NCI-H460 (cell line): Measurements from ENCODE around the gene PYCR2. TPM values are rescaled to one million over a fixed set of nuclear protein-coding genes. Genes with fewer than 3 reads are reported as not detected.
"Not testable (repeated sequence)": the region's sequence is repeated elsewhere in the genome, so short reads cannot be mapped to it uniquely, and the experiment has no call there.

ENCODE experiments used
- DNase-seq: peaks from one replicate; pipeline ENCODE4 v3.0.0-alpha.2; 2016; ENCODE audit warnings: low read depth; ENCODE audit errors: extremely low read depth
- total RNA-seq: library from RNA; depleted of rRNA; stranded (reverse); fragments of >200 nt; shearing (Covaris generic); gene quantifications from 2 replicates; pipeline ENCODE4 v1.2.3, GENCODE V29; 2014

Gene PYCR2
- total RNA-seq, 1 experiment from 2014 or later = 114 TPM

DNA sequence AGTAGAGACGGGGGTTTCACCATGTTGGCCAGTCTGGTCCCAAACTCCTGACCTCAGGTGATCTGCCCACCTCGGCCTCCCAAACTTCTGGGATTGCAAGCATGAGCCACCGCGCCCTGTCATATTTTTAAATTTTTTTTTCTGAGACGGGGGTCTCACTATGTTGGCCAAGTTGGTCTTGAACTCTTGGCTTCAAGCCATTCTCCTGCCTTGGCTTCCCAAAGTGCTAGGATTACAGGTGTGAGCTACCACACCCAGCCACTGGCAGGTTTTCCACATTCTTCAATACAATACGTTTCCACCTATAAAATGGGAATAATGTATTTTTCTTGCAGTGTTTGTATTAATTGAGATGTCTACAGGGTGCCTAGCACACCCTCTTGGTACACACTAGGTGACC, 31.7 kb downstream of the PYCR2 start:
- no peak for DNase-seq

DNA sequence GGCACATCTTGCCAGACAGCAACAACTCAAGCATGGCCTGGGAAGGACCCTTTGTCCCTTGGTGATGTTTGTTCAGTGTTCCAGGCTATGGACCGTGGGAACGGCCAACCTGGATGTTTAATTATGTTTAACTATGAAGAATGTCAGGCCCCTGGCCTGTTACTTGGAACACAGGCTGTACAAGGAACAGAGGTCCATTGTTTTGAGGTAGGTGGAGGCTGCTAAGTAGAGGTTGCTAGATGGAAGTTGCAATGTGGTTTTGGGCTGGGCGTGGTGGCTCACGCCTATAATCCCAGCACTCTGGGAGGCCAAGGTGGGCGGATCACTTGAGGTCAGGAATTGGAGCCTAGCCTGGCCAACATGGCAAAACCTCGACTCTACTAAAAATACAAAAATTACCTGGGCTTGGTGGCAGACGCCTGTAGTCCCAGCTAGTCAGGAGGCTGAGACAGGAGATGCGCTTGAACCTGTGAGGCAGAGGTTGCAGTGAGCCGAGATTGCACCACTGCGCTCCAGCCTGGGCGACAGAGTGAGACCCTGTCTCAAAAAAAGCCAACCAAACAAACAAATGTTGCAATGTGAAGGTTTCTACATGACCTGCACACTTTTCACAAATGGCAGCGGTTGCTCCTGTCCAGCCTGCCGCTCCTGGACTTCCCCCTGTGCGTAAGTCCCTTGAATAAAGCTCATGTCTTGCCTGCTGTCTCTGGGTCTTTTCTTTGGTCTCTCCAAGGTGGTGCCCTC, 32.6 kb downstream of the PYCR2 start:
- DNase-seq = no peak

DNA sequence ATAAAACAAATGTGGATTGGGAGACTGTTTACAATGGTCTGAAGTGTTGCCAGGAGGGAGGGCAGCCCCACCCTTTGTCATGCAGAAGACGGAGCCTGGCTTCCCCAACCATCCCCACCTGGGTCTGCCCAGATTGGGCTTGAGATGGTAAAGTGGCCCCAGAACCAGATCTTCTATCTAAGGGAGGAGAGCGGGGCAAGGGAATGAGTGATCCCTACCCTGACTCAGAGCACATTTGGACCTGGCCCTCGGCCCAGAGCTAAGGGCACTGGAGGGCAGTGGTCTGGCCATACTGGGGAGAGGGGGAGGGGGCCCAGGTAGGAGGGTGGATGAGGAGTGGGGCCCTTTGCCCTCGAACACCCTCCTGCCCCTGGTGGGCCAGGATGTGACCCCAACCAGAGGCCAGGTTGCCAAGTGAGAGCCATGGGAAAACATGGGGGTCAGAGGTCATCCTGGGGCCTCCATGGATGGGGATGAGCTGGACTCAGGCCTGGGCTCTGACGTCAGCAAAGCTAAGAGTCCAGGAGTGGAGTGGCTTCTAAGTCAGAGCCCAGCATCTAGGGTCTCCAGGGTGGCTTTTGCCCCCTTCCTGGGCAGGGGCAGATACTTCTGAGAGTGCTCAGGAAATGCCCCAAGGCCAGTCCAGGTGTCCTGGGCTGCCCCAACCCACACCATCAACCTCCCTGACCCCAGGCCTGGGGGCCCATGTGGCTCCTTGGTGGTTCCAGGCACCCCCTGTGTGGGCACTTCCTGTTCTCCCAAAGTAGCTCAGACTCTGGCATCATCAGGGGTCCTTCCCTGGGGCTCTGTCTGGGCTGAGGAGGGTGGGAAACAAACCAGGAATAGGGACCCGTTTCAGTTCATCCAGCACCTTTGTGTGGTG, 33.5 kb downstream of the PYCR2 start:
- DNase-seq = no peak

DNA sequence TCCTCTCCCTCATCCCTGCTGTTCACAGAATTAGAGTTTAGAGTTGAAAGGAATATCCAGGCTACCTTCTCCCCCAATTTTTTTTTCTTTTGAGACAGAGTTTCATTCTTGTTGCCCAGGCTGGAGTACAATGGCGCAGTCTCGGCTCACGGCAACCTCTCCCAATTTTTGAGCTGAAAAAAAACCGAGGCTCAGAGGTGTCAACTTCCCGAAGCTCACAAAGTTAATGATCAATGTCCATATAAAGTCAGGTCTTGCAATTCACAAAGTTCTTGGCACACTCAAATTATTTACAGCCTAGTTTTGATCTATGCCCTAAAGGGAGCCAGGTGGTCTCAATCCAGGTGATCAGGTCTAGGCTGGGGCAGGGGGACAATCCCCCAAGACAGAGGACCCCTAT, 34.3 kb downstream of the PYCR2 start:
- DNase-seq = no peak

DNA sequence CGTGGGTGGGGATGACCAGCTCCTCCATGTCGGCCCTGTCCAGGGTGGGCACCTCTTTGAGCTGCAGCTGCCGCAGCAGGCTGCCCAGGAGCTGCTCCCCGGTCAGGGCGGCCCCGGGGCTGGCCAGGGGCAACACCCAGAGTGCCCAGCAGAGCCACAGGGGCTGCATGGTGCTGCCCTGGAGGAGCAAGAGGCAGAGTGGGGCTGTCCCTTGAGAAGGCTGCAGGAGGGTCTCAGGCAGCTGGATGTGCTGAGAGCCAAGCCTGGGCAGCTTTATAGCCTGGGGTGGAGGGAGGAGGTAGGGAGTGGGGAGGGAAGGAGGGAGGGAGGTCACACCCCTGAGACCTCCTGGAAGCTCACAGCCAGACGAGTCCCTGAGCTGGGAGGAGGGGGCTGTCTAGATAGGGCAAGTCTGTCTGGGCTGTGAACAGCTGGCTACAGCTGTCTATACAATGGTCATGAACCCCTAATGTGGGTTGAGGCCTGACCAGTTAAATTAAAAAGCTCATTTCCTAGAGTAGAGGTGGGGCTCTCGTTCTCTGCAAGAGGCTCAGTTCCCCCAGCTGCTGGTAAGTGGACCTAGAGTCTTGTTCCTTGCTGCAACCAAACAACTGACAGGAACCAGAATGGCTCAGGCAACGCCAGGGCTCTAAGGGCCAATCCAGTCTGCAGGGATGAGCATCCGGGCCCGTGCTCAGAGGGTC, 35.0 kb downstream of the PYCR2 start, which contains the start of gene LEFTY1:
TSS of gene LEFTY1 (minus strand) at position 249 of the 704 bp plus-strand sequence. CDS start at position 169, 80 bp downstream.
- no peak for DNase-seq

DNA sequence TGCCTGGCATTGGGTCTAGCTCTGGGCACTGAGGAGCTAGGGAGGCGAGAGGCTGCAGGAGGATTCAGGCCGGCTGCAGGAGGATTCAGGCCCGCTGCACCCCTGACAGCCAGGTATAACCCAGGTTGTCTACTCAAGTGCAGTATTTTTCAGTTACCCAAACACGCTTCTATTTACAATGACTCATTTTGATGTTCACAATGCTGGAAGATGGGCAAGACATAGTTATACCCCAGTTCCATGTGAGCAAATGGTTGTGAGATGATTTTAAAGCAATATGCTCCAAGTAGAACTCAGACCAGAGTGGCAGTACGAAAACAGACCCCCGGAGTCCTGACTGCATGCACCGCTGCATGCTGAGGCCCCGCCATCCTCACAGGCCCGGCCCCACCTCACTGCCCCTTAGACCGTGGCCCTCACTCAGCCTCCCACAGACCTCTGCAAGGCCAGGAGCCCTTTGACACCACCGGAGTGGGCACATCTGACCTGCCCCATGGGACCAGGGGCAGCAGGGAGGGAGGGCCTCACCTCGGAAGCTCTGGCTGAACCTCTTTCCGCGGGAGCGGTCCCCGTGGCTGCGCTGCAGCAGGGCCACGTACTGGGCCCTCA, 35.7 kb downstream of the PYCR2 start:
- DNase-seq = no peak

DNA sequence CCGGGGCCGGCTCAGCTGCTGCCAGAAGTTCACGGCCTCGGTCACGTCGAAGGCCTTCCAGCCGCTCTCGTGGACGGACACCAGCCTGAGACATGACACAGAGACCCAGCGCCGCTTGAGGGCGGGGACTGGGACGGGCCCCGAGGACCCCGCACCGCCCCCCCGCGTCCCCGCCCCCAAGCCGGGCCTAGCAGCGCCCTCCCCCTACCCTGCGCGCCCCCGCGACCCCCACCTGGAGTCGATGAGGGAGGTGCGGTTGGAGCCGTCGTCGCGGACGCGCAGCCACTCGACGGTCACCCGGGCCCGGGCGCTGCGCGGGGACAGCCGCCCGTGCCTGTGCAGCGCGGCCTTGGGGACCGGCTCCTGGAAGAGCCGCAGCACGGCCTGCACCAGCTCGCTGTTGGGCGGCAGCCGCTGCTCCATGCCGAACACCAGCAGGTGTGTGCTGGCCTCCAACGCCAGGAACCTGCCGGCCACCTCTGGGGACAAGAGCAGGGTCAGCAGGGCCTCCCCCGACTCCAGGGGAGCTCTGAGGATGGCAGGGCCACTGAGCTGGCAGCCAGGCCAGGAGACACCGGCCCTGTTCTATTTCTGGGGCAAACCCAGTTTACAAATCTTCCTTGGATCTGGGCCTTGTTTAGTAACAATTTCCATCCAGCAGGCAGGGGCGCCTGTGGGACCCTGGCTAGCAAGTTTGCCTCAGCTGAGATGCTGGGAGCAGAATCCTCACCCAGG, 36.3 kb downstream of the PYCR2 start:
- not testable (repeated sequence) for DNase-seq

DNA sequence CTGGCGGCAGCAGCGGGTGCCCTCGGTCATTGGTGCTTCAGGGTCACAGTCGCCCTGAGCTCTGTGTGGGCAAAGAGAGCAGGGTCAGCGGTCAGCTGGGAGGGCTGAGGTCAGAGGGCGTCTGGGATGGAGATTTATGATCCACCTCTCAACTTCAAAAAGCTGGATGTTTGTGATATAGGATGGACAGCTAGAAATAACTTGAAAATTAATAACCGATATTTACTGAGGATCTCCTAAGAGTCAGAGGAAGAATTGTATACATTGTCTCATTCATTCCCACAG, 37.1 kb downstream of the PYCR2 start:
- DNase-seq = no peak

DNA sequence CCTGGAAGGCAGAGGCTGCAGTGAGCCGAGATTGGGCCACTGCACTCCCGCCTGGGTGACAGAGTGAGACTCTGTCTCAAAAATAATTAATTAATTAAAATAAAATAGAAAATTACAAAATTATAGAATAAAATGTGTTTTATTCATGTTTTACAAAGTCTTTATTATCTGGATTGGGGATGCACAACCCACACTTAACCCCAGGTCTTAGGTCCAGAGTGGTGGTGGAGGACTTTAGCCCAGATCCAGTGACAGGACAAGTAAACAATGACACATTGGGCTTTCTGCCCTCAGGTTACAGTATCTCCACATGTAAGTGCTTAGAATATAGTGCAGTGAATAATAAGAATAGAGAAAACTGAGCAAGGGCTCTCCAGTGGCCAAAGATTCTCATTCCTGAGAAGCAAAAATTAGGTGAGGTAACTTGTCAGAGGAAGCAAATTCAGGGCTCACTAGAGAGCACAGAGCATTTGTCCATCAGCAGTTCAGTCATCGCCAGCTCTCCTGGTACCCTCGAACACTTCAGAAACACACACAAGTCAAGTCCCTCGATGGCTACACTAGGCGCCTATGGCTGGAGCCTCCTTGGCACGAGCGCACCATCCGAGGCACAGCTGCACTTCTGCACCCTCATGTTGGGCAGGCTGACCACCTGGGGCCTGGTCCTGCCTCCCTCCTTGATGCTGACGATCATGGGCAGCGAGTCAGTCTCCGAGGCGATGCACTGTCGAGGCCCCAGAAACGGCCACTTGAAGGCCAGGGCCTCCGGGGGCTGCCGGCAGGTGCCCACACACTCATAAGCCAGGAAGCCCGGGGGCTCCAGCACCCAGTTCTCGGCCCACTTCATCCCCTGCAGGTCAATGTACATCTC, 37.7 kb downstream of the PYCR2 start:
- no peak for DNase-seq

DNA sequence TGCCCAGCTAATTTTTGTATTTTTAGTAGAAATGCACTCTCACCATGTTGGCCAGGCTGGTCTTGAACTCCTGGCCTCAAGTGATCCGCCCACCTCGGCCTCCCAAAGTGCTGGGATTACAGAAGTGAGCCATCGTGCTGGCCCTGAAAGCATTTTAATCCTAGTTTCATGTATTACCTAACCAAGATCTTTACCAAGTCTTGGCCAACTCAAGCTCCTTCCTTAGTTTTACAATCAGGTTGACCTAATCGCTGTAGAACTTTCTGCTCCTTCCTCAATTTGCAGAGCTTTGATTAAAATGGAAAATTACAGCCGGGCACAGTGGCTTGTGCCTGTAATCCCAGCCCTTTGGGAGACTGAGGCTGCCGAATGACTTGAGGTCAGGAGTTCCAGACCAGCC, 38.7 kb downstream of the PYCR2 start:
- DNase-seq = no peak

DNA sequence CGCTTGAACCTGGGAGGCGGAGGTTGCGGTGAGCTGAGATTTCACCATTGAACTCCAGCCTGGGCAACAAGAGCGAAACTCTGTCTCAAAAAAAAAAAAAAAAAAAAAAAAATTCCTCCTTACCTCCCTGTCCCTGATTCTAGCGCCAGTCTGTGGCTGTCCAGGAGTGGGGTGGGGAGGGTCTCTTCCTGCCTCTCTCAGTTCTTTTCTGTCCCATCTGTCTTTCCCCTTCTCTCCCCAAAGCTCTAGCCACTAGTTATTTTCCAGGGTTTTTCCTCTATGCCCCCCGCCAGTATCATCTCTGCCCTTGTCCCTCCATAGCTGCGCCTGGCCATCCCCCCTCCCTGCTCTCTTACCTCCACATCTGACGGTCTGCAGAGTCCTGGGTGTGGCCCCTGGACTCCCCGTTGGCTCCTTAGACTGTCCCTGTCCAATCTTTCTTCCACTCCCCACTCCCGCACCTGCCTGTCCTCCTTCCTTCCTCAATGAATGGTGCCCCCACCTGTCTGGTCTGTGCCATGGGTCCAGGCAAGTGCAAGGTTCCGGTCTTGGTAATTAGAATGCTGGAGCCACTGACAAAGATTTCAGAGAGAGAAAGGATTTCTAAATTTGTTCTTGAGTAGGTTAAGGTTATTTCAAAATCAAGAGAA, 40.3 kb downstream of the PYCR2 start:
- no peak for DNase-seq

DNA sequence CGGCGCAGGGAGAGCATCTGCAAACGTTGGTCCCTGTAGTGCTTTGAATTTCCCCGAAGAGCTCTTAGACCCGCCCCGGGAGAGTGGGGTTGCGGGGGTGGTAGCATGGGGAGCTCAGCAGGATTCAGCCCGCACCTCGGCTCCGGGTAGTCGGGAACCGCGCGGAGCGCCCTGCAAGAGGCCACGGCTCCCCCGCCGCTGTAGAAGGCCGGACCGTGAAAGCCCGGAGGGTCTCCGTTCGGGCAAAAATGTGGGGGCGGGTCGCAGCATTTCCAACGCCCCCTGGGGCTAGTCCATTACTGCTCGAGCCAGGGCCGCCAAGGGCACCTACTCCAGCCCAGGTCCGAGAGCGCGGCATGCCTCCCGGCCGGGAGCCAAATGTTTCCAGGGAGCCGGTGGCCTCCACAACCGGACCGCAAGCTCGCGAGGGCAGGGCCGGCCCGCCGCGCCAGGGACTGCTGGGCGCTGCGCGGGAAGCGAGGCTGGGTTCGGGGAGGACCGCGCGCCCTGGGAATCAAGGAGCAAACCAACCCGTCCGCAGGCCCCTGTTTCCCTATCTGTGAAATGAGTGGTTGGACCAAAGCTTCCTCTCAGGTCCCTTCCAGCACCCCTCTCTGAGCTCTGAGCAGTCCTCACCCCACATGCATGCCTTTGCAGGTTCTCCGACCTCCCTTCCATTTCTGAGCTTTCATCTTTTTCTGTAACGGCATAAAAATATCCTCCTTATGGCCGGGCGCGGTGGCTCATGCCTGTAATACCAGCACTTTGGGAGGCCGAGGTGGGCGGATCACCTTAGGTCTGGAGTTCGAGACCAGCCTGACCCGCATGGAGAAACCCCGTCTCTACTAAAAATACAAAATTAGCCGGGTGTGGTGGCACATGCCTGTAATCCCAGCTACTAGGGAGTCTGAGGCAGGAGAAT, 41.1 kb downstream of the PYCR2 start:
- peak; percentile 29 for DNase-seq

DNA sequence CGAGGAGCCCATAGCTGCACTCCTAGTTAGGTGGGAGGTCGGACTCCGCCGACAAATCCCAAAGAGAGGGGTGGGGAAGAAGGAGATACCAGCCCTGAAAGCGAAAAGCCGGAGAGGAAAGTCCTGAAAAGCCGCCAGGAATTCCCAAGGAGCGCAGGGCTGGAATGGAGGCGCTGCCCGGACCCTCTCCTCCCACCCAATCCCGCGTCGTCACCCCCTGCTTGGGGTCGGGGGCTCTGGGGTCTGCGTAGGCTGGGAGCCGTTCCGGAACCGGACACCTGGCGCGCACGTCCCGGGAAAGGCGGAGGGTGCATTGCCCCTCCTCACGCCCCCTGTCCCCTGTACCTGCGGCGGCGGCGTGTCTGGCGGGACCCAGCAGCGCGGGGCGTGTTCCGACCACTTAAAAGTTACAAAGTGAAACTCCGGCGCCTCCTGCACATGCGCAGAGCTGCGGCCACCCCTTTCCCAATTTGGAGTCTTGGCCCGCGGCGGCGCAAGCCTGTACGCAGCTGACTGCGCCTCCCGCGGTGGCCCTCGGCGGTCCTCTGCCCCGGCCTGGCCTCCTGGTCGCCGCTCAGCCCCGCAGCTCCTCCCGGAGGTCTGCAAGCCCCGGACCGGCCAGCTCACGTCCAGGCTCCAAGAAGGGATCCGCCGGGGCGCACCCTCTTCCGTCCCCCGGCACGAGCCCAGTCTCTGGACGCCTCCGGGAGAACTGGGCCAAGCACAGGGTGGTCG, 41.9 kb downstream of the PYCR2 start, which contains the start of gene TMEM63A:
TSS of gene TMEM63A (minus strand) at position 422 of the 735 bp plus-strand sequence. CDS start 4,800 bp downstream, outside the sequence.
- peak; percentile 81 for DNase-seq

DNA sequence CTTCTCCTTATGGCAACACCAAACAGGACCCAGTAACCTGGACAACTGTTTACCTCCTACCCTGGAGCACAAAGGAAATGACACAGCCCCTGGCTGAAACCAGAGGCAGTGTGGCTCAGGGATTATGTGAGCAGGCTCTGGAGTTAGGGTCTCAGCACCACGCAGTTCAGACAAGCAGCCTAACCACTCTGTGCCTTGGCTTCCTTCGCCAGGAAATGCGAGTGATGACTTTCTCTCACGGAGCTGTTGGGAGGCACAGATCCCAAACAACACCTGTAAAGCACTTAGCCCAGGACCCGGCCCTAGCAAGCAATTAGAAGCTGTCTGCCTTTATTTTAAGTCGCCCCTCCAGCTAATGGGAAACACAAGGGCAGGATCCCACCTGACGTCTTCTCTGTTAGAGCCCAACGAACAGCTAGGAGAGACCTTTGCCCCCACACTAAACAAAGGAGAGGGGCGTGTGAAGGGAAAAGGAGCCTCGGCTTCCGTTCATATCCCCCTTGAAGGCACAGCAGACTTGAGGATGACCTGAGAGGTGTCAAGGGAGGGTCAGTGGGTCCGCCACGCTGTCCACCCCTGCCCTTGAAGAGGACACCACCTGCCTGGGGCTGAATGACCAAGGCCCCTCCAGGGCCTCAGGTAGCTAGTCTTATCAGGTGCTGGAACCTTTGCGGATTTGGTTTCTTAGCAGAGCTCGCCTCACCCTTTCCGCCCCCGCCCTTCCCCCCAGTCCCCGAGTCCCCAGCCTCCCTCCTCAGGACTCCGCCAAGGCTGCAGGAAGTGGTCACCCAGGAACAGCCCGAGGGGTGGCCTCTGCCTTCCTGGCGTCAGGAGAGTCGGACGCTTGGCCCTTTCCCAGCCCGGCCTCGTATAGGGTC, 42.7 kb downstream of the PYCR2 start:
- DNase-seq = peak; percentile 24

DNA sequence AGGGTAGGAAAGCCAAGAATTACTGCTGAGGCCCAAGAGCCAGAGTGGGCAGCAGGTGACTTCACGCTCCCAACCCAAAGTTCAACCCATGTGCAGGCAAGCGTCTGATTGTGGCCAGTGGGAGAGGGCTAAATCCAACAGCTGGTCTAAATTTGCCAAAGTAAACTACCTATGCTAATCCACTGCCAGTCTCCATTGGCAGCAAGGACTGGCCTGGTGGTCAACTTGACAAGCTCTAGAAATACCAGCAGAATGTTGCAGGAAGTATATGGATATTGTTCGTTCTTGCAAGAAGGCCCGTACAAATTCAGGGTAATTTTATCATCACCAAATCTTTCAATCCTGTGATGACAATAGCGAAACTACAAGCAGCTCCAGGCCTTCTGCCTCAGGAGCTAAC, 43.4 kb downstream of the PYCR2 start:
- no peak for DNase-seq

DNA sequence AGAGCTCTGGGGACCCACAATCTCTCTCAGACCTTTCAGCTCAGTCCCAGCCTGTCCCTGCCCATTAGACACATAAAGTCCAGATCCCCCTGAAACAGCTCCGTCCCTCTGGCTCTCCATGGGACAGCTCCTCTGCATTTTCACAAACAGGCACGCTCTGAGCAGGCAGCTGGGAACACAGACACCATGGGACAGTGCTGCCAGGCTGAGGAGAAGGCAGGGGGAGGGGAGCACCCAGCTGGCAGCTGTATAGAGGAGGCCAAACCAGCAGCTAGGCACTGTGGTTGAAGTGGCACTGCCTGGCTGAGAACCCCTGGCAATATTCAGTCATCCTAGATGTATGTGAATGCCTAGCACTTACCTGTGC, 43.8 kb downstream of the PYCR2 start:
- DNase-seq = no peak
